Diencephalon (tissue), 1 donor: ENCODE measurements around the gene LMOD1. TPM values are rescaled to one million over a fixed set of nuclear protein-coding genes. Genes with fewer than 3 reads are reported as not detected.

ENCODE experiments used
- small RNA-seq: library from RNA; depleted of rRNA; stranded (forward); fragments of <200 nt; gene quantifications from one replicate; pipeline ENCODE3, GENCODE V24; 2014
- total RNA-seq: library from RNA; depleted of rRNA; stranded (reverse); fragments of >200 nt; gene quantifications from one replicate; pipeline ENCODE4 v1.2.3, GENCODE V29; 2014

Gene LMOD1
- 0.46 TPM for total RNA-seq

GRCh38 chr1:201946224-201946908 is at the start of gene LMOD1:
LMOD1 (minus strand) TSS chr1:201946548; CDS start chr1:201946340, 208 bp downstream.

GRCh38 chr1:201982623-201983379 is 36.5 kb upstream of the LMOD1 start, which contains the start of gene RNPEP:
RNPEP (plus strand) TSS chr1:201982648; CDS start chr1:201982667, 19 bp downstream.

GRCh38 chr1:201955009-201955728 is 8.8 kb upstream of the LMOD1 start, which contains the start of gene TIMM17A:
TIMM17A (plus strand) TSS chr1:201955503; CDS start chr1:201955527, 24 bp downstream.

GRCh38 chr1:201888282-201889089 is 57.9 kb downstream of the LMOD1 start, which contains the start of gene SHISA4:
SHISA4 (plus strand) TSS chr1:201888898; CDS start chr1:201888995, 97 bp downstream.

Small RNA genes within 50 kb of the gene (small RNA-seq; reads per million reads assigned to genes)
- gene MIR6739 (0.08 reads per million), gene RF00156 (not detected)

Other genes starting within 250 kb of the LMOD1 start
- gene IPO9, start 117.4 kb downstream of the LMOD1 start, total RNA-seq: 66.9 TPM
- gene SHISA4, start 57.6 kb downstream of the LMOD1 start, total RNA-seq: 48.0 TPM
- gene TIMM17A, start 9.0 kb upstream of the LMOD1 start, total RNA-seq: 74.7 TPM
- gene RNPEP, start 36.1 kb upstream of the LMOD1 start, total RNA-seq: 12.2 TPM
- gene ELF3, start 64.0 kb upstream of the LMOD1 start, total RNA-seq: not detected
- 6.5 TPM for gene GPR37L1, start 176.4 kb upstream of the LMOD1 start, total RNA-seq
- gene ARL8A, start 198.2 kb upstream of the LMOD1 start, total RNA-seq: 77.7 TPM
- not detected for gene PTPN7, start 214.1 kb upstream of the LMOD1 start, total RNA-seq
- gene LGR6, start 247.3 kb upstream of the LMOD1 start, total RNA-seq: 1.6 TPM